NOMO-1 treated with dmso at 0.1 percent for 144 hours (cell line): ENCODE results near the gene MYO5B.

Experiments
- DNase-seq: peaks from one replicate; lab custom pipeline; 2025; ENCODE audit not compliant: unreplicated experiment; lab: John Stamatoyannopoulos, UW

The MYO5B gene

GRCh38 chr18:50154420-50154819 lies 40.5 kb downstream of the MYO5B start:
- no peak for DNase-seq

GRCh38 chr18:50152900-50153299 lies 42.0 kb downstream of the MYO5B start:
- no peak for DNase-seq

- DNase-seq, result no peak
Observed at GRCh38 chr18:50151926-50152325, 43.0 kb downstream of the MYO5B start.

GRCh38 chr18:50144540-50144939 lies 50.4 kb downstream of the MYO5B start:
- DNase-seq, result no peak

- no peak for DNase-seq
Observed at GRCh38 chr18:50143886-50144285, 51.1 kb downstream of the MYO5B start.

GRCh38 chr18:50143294-50143693 lies 51.7 kb downstream of the MYO5B start:
- DNase-seq, result no peak

- DNase-seq, result no peak
Observed at GRCh38 chr18:50142441-50143120, 52.4 kb downstream of the MYO5B start.

- DNase-seq, result no peak
Observed at GRCh38 chr18:50138181-50139064, 56.5 kb downstream of the MYO5B start.

GRCh38 chr18:50135903-50136302 lies 59.0 kb downstream of the MYO5B start:
- no peak for DNase-seq

- DNase-seq, result no peak
Observed at GRCh38 chr18:50133526-50133925, 61.4 kb downstream of the MYO5B start.

- no peak for DNase-seq
Observed at GRCh38 chr18:50131591-50131990, 63.4 kb downstream of the MYO5B start.

- no peak for DNase-seq
Observed at GRCh38 chr18:50128506-50129271, 66.3 kb downstream of the MYO5B start.

GRCh38 chr18:50127516-50128210 lies 67.3 kb downstream of the MYO5B start:
- DNase-seq, result no peak

GRCh38 chr18:50126471-50126870 lies 68.5 kb downstream of the MYO5B start:
- no peak for DNase-seq

- no peak for DNase-seq
Observed at GRCh38 chr18:50125456-50125855, 69.5 kb downstream of the MYO5B start.

- no peak for DNase-seq
Observed at GRCh38 chr18:50119296-50119695, 75.7 kb downstream of the MYO5B start.

GRCh38 chr18:50117863-50118262 lies 77.1 kb downstream of the MYO5B start:
- no peak for DNase-seq

- DNase-seq, result no peak
Observed at GRCh38 chr18:50115095-50115494, 79.9 kb downstream of the MYO5B start.

GRCh38 chr18:50114448-50114847 lies 80.5 kb downstream of the MYO5B start:
- no peak for DNase-seq

GRCh38 chr18:50113726-50114125 lies 81.2 kb downstream of the MYO5B start:
- no peak for DNase-seq

GRCh38 chr18:50111398-50111797 lies 83.5 kb downstream of the MYO5B start:
- DNase-seq, result no peak
